GM21576 (cell line): ENCODE data around the gene LZTR1.

Experiments used
- ATAC-seq: cut with Tn5 transposase; IDR thresholded peaks from one replicate; pipeline ENCODE4 v1.9.1; 2021; ENCODE audit warnings: mild to moderate bottlenecking, moderate library complexity; ENCODE audit not compliant: unreplicated experiment

The LZTR1 gene

DNA sequence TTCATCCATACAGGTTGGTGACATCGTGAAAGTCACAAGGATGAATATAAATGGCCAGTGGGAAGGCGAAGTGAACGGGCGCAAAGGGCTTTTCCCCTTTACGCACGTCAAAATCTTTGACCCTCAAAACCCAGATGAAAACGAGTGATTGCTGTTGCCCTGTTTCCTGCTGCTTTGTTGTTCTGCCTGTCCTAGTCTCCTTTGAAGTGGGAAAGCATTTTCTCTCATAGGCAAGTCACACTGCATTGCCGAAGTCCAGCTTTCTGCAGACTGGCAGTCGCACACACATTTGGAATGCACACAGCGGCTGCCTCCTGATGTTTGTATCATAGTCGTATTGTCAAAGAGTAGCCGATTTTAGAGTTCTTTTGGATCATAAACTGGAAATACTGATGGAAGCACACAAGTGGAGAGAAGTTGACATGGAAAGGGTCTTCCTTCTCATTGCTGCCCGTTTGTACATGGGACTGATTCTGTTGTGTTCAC lies 32.4 kb upstream of the LZTR1 start:
- ATAC-seq, result no peak

DNA sequence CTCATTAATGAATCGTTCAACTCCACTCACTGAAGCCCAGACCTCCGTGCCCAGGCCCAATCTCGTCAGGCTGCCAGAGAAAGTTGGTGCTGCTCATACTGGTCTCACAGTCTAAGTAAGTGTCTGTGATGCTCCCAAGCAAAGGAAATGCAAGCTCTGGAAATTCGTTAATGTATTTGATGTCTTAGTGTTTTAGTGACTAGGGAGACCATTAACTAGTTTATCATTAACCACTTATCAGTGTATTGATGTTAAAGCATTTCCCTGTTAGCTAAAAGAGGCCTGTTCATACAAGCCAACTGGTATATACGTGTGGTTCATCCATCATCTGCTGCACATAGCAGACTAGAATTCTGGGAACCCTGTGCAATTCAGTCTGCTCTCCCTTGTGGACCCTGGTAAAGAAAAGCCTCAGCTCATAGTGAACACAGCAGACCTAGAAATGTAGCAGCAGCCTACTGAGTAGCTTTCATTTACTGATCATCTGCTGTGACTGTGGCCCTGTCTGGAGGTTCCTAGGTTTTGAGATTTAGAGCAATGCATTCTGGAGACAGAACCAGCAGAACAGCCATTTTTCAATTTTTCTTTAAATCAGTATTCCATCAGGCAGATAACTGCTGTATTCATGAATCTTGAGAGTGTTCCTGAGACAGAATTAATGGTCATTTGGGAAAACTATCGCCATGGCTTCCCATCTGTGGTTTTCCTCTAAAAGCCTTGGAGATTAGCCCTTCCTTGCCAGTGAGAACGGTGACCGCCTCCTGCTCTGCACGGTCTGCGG lies 30.8 kb upstream of the LZTR1 start:
- no peak for ATAC-seq

DNA sequence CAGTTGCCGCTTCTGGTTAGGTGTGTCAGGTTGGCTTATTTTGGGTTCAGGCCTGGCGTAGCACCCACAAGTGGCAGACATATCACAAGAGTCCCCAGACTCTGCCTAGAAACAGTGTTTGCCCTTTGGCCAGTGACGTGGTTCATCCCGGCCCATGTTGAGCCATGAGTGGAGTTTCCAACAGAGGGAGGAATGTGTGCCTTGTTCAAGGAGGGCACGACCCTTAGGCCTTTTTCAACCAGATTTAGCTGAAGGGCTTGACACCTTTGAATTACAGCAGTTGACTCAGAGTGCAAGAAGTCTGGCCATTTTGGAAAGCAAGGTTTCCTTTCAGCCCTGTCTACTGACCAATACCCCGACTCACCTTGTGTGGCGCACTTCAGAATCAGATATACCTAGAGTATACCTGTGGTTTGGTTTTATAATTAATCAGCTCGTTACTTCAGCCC lies 30.1 kb upstream of the LZTR1 start:
- ATAC-seq, result no peak

DNA sequence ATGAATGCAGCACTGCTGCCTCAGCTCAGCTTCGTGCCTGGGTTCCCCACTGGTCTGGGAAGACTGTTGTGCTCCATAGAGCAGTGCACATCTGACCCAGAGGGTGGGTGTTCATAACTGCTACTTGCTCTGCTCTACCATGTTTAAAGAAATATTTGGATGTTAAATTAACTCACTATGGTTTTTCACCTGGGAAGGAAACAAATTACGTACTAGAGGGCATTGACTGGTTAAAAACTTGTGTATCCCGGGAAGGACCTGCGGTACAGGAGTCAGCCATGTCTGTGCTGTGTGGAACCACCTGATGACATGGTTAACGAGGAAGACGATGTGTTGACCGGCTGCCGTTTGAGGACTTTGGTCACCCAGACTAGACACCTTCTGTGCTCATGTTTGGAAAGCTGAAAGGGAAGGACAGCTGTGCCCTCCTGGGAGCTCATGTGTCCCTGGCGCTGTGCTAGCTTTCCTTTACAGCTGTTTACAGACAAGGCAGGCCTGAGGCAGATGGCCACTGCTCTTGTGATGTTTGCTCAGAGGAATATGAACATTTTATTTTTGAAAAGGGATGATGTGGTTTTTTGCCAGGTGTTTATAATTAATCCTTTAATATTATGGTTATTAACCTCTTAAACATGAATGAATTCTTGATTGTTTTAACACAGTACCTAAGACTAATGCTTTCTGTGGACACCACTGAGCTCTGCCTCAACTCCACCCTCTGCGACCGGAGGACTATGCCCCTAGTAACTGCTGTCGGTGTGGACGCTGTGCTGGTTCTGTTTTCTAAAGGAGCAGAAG lies 29.4 kb upstream of the LZTR1 start:
- no peak for ATAC-seq

DNA sequence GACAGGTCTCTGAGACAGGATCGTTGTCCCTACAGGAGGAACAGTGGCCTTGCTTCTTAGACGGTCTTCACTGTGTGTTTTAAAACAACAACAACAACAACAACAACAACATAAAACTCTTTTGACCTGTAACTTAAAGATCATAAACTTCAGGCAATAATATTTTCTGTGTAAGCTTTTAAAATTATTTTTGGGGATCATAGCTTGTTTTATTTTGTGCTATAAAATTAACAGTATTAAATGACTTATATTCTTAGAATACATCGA lies 28.8 kb upstream of the LZTR1 start:
- ATAC-seq, result no peak

DNA sequence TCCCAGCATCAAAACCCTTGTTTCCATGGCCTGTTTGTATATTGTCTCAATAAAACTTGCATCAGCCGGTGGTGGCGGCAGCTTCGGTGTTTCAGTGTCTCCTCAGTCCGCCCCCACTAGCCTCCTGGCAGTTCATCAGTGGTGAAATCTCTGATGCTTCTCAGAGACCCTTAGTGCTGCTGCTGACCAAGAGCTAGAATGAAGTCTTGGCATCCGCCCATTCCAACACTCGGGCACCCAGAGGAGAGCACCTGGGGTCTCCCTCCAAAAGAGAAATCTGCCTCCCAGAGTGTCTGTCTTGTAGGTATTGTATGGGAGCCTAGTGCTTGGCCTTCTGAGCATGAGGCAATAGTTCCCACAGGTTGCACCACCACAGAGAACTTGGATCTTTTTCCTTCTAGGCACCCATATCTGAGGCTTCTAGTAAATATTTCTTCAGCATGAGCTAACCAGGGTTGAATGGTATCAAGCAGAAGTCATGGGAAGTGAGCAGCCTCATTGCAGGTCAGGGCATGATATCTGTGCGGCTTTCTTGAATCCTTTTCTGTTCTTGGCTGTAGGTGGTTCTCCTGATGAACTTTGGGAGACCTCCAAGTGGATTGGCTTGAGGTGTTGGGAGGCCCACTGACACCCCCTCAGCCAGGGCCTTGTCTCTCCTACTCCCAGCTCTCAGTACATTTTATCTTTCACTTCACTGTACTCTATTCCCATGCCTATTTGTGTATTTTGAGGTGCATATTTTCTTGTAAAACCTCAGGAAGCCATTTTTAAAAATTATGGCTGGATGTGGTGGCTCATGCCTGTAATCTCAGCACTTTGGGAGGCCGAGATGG lies 28.2 kb upstream of the LZTR1 start:
- no peak for ATAC-seq

DNA sequence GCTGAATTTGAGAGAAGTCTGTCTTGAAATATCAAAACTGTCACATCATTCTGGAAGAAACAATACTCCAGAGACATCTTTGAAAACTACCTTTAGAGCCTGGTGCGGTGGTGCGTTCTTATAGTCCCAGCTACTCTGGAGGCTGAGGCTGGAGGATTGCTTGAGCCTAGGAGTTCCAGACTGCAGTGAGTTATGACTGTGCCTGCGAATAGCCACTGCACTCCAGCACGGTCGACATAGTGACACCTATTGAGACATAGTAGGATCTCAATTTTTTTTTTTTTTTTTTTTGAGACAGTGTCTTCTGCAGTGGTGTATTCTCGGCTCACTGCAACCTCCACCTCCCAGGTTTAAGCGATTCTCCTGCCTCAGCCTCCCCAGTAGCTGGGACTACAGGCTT lies 26.5 kb upstream of the LZTR1 start:
- no peak for ATAC-seq

DNA sequence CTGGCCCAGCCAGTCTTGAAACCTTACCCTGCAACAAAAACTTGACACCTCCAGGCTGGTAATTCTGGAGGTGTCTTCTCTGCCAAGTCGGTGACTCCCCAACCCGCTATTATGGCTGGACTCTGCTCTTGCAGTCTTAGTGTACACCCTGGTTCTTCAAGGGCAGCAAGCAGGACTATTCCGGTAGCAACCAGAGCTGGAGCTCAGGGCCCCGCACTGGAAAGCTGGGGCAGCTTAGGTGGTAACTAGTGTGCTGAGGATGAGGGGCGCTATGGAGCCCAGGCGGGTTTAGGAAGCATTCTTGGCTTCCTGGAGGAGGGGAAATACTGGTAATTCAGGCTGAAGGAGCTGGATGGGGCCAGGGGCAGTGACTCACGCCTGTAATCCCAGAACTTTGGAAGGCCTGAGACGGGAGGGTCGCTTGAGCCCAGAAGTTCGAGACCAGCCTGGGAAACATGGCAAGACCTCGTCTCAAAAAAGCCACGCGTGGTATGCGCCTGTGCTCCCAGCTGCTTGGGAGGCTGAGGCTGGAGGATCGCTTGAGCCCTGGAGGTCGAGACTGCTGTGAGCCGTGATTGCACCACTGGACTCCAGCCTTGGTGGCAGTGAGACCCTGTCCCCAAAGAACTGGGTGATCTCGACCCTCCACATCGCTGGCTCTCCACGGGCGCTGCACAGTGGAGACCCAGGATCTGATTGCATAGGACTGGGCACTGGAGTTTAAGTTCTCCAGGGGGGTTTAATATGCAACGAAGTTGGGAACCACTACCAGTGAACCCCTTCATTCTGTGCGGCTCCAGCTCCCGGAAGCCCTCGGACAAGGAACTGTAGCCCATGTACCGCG lies 25.6 kb upstream of the LZTR1 start:
- no peak for ATAC-seq

DNA sequence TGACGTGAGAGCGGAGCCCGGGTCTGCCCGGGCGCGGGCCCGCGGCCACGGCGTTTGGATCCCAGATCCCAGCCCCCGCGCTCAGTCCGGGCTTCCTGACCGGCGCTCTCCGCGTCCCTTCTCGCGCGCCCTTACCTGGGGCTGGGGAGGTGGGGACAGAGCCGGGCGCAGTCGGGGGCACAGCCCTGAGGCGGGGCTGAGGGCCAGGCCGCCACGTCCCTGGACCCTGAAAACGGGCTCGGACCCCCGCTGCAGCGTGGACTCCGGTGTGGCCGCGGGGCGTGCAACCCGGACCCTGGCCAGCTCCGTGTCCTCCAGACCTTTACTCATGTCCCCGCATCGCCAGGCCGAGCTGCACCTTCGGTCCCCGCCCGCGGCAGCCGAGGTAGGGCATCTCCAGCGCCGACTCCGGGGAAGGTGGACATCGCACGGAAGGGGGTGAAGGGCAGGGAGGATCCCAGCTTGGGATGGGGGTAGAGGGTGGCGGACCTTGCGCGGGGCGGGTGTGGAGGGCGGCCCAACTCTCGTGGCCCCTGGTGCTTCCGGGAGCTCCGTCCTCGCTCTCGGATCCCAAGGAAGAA lies 24.9 kb upstream of the LZTR1 start:
- ATAC-seq, result no peak

DNA sequence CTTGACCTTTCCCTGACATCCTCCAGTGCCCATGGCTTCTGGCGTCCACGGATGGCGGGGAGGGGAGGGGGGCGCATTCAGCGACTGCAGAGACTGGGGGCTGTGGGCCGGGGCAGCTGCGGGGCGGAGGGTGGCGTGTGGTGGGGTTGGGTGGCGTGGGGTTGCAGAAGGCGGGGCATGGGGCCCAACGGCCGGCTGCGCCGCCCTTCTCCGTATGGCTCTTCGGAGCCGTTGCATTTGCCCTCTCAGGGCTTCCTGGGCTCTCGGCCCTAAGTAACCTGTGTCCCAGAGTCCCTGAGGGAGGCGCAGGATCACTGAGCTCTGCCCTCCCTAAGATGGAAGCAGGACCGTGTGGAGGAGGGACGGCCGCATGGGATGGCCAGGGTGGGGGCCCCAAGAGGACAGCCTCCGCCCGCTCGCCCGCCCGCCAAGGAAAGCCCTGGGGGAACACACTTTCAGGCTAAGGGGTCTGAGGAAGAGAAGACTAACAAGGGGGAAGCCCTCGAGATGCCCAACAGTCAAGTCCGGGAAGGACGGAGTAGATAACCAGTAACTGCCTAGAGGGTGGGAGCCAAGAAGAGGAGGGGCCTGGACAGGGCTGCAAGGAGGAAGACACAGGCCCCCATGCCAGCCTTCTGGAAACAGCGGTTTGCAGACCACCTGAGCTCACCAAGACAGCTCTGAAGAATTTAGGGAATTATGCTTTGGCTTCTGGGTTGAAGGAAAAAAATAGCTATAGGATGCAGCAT lies 24.2 kb upstream of the LZTR1 start:
- ATAC-seq, result no peak

DNA sequence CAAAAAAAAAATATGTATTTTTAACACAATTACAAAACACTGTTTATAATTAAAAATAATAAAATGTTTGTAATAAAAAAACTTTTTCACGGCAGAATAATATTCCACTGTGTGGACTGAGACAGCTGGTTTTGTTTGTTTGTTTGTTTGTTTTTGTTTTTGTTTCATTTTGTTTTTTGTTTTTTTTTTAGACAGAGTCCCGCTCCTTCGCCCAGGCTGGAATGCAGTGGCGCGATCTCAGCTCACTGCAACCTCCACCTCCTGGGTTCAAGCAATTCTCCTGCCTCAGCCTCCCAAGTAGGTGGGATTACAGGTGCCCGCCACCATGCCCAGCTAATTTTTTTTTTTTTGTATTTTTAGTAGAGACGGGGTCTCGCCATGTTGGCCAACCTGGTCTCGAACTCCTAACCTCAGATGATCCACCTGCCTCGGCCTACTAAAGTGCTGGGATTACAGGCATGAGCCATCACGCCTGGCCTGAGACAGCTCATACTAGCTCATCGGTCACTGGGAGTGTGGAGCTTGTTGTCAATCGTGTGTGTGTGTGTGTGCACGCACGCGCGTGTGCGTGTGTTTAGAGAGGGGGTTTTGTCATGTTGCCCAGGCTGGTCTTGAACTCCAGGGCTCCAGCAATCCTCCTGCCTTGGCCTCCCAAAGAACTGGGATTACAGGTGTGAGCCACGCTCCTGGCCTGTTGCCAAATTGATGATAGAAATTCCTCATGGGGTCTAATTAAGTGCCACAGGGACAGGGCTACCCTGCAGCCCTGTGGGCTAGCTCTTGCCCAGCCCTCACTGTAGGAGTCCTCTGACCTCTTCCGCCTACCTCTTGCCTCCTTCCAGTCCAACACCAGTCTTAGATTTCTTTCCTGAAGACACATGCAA lies 22.3 kb upstream of the LZTR1 start:
- ATAC-seq, result no peak

DNA sequence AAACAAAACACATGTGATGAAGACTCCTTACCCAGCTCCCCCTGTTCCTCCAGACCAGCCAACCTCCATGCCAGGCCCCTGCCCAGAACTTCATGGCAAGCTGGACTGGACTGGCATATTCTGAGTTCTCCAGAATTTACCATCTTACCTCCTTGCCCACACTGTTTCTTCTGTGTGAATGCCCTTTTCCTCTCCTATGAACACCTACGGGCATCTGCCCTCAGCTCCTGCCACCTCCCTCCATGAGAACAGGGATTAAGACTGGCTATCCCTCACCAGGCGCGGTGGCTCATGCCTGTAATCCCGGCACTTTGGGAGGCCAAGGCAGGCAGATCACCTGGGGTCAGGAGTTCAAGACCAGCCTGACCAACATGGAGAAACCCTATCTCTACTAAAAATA lies 21.5 kb upstream of the LZTR1 start:
- ATAC-seq, result no peak

DNA sequence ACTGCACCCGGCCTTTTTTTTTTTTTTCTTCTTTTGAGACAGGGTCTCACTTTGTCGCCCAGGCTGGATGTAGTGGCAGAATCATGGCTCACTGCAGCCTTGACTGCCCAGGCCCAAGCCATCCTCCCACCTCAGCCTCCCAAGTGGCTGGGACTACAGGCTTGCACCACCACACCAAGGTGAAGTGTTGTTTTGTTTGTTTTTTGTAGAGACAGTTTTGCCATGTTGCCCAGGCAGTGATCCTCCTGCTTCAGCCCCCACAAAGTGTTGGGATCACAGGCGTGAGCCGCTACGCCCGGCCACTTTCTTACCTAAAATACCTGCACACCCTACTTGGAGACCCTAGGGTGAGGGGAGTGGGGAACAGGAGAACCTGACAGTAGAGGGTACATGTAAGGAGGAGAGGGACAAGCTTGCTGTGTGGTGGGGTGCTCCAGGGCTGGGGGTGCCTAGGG lies 19.6 kb upstream of the LZTR1 start:
- ATAC-seq, result no peak

DNA sequence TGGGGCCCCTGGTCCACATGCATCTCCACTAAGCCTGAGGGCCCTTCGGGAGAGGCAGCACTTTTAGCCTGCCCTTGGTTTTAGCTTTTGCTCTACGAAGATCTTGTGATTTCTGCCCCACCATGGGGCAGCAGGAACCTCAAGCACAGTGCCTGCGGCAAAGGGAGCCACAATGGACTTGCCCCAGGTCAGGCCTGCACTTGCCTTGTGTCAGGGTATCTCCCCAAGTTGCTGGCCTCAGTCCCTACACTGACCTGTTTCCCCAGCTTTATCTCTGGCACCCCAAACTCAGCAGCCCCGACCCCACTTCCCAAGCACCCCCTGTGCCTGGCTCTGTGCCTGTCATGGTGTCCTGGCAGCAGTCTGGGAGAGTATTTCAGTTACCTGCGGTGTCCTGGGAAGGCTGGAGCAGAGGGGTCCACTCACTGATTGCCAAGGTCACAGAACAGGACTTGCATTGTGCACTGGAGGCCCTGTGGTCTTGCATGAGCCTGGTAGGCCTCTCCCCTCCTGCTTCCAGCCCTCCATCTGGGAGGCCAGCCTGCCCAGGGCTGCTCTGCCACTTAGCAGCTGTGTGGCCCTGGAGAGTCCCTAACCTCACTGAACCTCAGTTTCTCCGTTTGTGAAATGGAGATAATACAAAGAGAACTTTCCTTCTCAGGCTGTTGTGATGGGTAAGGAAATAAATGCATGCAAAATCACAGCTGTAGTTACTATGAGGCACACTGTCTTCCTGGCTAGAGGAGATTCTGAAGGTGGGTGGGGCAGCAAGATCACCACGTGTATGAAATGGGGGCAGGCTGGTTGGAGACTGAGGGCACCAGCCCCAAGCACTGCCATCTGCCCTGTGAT lies 18.7 kb upstream of the LZTR1 start:
- ATAC-seq, result no peak

DNA sequence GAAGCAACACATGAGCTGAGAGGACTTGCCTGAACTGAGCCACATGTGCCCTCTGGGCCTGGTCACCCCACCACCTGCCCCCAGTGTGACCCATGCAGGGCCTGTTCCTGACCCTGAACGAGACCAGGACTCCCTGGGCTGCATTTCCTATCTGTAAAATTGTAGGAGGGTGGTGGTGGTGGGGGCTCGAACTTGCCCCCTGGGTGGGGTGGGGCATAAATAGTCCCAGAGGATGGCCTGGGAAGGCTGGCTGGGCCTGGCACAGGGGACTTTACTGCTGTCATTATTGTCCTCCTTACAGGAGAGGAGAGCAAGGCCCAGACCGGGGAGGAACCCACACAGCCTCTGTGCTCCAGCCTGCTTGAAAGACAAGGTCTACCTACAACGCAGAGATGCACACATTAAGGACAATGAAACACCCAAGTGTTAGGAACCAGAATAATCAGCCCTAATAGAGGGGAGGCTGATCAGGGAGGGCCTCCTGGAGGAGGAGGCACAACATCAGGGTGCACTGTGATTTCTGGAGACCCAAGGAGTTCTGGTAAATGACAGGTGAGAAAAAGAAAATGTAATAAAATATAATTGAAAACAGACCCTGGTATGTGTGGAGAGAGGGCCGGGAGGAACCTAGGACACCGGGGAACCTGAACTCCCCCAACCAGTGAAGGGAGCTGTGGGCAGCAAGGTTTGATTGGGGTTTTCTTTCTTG lies 17.9 kb upstream of the LZTR1 start:
- ATAC-seq, result no peak

DNA sequence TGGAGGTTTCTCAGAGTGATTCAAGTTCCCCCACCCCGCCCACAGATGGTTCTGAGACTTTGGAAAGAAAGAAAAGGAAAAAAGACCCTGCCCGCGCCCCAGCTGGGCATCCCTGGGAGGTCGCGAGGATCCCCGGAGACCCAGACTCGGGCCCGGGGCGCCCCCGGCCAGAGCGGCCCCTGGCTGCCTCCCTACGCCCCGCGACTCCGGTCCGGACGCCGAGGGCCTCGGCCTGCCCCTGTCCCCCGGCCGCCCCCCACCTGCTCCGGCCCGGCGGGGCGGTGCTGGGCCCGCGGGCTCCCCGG lies 17.3 kb upstream of the LZTR1 start:
- no peak for ATAC-seq
